B cell (primary cell): ENCODE measurements around the gene USP6NL. TPM values are rescaled to one million over a fixed set of nuclear protein-coding genes. Genes with fewer than 3 reads are reported as not detected.
A peak's percentile ranks its signal among the peaks of the same experiment; 100 is the strongest.

ENCODE experiments used
- ATAC-seq: fragments of 200-7000 bp; cut with Tn5 transposase; one replicate; pipeline ENCODE4 v1.10.0; 2021; ENCODE audit warnings: low read depth, mild to moderate bottlenecking, moderate number of reproducible peaks, moderate library complexity
- CTCF ChIA-PET: fragments of 350-600 bp; sonication (Branson Sonifier 250); formaldehyde crosslinking; loops from one replicate; lab custom pipeline; 2021; ENCODE audit warnings: antibody characterized with exemption, inconsistent platforms; lab: Charles Lee
- POLR2A ChIA-PET: fragments of 350-600 bp; sonication (Branson Sonifier 250); formaldehyde crosslinking; loops from one replicate; lab custom pipeline; 2021; ENCODE audit warnings: antibody characterized with exemption; lab: Charles Lee
- DNase-seq: peaks from one replicate; pipeline ENCODE4 v3.0.0; 2013
- H2AFZ ChIP-seq: 2 replicates; pipeline ENCODE4 v1.6.1; 2012; ENCODE audit warnings: mild to moderate bottlenecking, low read depth, low read length; ENCODE audit not compliant: insufficient read depth, poor library complexity, severe bottlenecking
- H3K27ac ChIP-seq, 2 donors: 1 replicate in 1 of 2; 2 replicates in 1 of 2; pipeline ENCODE4 v1.5.1; 2012 to 2013; ENCODE audit warnings: low read length in 2 of 2, mild to moderate bottlenecking in 2 of 2, moderate library complexity in 1 of 2
- H3K27me3 ChIP-seq, 4 experiments: fragments of 200-600 bp in 1 of 4; sonication (generic) in 1 of 4; replicated peaks in 1 of 4; 1 replicate in 2 of 4; 2 replicates in 2 of 4; pipeline versions ENCODE4 v1.6.1 to v1.7.0; 2013 to 2016; ENCODE audit warnings: low read length in 3 of 4, mild to moderate bottlenecking in 2 of 4, mixed read lengths in 1 of 4, moderate library complexity in 1 of 4; ENCODE audit not compliant: insufficient read depth in 4 of 4, control insufficient read depth in 3 of 4; ENCODE audit errors: control extremely low read depth in 1 of 4
- H3K36me3 ChIP-seq, 2 experiments: replicated peaks in 1 of 2; 1 replicate in 1 of 2; 2 replicates in 1 of 2; pipeline versions ENCODE4 v1.6.1 to v1.7.1; 2013; ENCODE audit warnings: low read length in 1 of 2; ENCODE audit not compliant: insufficient read depth in 2 of 2, control insufficient read depth in 1 of 2; ENCODE audit errors: control extremely low read depth in 1 of 2, extremely low read depth in 1 of 2
- H3K4me1 ChIP-seq, 2 donors: fragments of 200-600 bp in 1 of 2; sonication (generic) in 1 of 2; 1 replicate in 1 of 2; 2 replicates in 1 of 2; pipeline versions ENCODE4 v1.5.1 to v1.6.1; 2013 to 2017; ENCODE audit warnings: low read length in 2 of 2; ENCODE audit not compliant: control insufficient read depth in 2 of 2, insufficient read depth in 2 of 2
- H3K4me2 ChIP-seq: replicated peaks from 2 replicates; pipeline ENCODE3; 2012; ENCODE audit warnings: mild to moderate bottlenecking, low read depth, low read length; ENCODE audit not compliant: poor library complexity, severe bottlenecking
- H3K4me3 ChIP-seq, 5 experiments: fragments of 200-600 bp in 1 of 5; sonication (generic) in 1 of 5; 1 replicate in 3 of 5; 2 replicates in 2 of 5; pipeline versions ENCODE4 v1.5.1 to v1.7.0; 2011 to 2016; ENCODE audit warnings: low read length in 4 of 5, mild to moderate bottlenecking in 4 of 5, low read depth in 2 of 5, control low read depth in 1 of 5, moderate library complexity in 1 of 5; ENCODE audit not compliant: insufficient read depth in 1 of 5; ENCODE audit errors: control extremely low read depth in 1 of 5, extremely low read depth in 1 of 5
- H3K79me2 ChIP-seq: fragments of 200-600 bp; sonication (generic); one replicate; pipeline ENCODE4 v1.6.0; 2016; ENCODE audit warnings: low read length; ENCODE audit not compliant: control insufficient read depth, insufficient read depth
- H3K9ac ChIP-seq: fragments of 200-600 bp; sonication (generic); 2 replicates; pipeline ENCODE4 v1.6.1; 2017; ENCODE audit warnings: mild to moderate bottlenecking, low read length, moderate library complexity
- H3K9me3 ChIP-seq, 3 donors: one replicate each; pipeline versions ENCODE4 v1.6.1 to v1.7.1; 2013; ENCODE audit warnings: low read length in 2 of 3; ENCODE audit not compliant: control insufficient read depth in 2 of 3, insufficient read depth in 1 of 3; ENCODE audit errors: control extremely low read depth in 1 of 3
- H4K20me1 ChIP-seq: 2 replicates; pipeline ENCODE4 v1.6.0; 2012; ENCODE audit warnings: mild to moderate bottlenecking, low read length; ENCODE audit not compliant: insufficient read depth, control insufficient read depth, poor library complexity, severe bottlenecking
- H3K27ac Mint-ChIP-seq: one replicate; pipeline ENCODE4 v1.8.0; 2021; ENCODE audit warnings: mixed read lengths
- H3K27me3 Mint-ChIP-seq: one replicate; pipeline ENCODE4 v1.8.0; 2021; ENCODE audit warnings: mixed read lengths
- H3K4me1 Mint-ChIP-seq: one replicate; pipeline ENCODE4 v1.8.0; 2021; ENCODE audit warnings: mixed read lengths
- H3K4me3 Mint-ChIP-seq: one replicate; pipeline ENCODE4 v1.8.0; 2021; ENCODE audit warnings: mixed read lengths
- H3K9me3 Mint-ChIP-seq: one replicate; pipeline ENCODE4 v1.8.0; 2022; ENCODE audit warnings: mixed read lengths; ENCODE audit not compliant: insufficient read depth
- EZH2 ChIP-seq: IDR thresholded peaks from 2 replicates; pipeline ENCODE4 v1.6.1; 2012; ENCODE audit warnings: borderline replicate concordance, low read depth, mild to moderate bottlenecking, moderate library complexity, low read length; ENCODE audit not compliant: insufficient read depth, poor library complexity, severe bottlenecking
- WGBS: methylation state at CpG from one replicate; pipeline ENCODE4 v1.1.5; 2013; ENCODE audit warnings: missing lambda C conversion rate; ENCODE audit not compliant: insufficient coverage; 5-methylcytosine and 5-hydroxymethylcytosine counted together
- intact Hi-C: fragments of 100-400 bp; cut with micrococcal nuclease; formaldehyde crosslinking; loops from one replicate; pipeline ENCODE4 v1.10.0; 2022
- polyA plus RNA-seq: library from polyadenylated mRNA; depleted of rRNA; stranded (reverse); fragments of >200 nt; gene quantifications from 2 replicates; pipeline ENCODE4 v1.2.3, GENCODE V29; 2012
- total RNA-seq, 2 donors: library from RNA; stranded (reverse); fragments of 120-200 nt in 1 of 2; gene quantifications; 1 replicate in 1 of 2; 2 replicates in 1 of 2; pipeline versions ENCODE4 v1.2.3 to v1.2.4, GENCODE V29; 2013 to 2022
- TF ChIP-seq, protein P1 (sequence below): fragments of 200-600 bp; IDR thresholded peaks from one replicate; pipeline ENCODE4 v1.8.0; 2022; ENCODE audit warnings: antibody characterized with exemption, mild to moderate bottlenecking

USP6NL gene
- total and polyA plus RNA-seq, 2 donors (not counting 1 experiment from before 2014, with no cell fraction given), result 27.0 to 61.5 TPM

GRCh38 chr10:11493646-11494045 lies 117.8 kb downstream of the USP6NL start:
- H2AFZ ChIP-seq, result no peak overlapping the region
- H3K27me3 Mint-ChIP-seq, result no peaks in the 10 kb centered on the region
- no peak overlapping the region for H3K27ac Mint-ChIP-seq
- peaks cover 9% of the 10 kb centered on the region for H3K79me2 ChIP-seq
- H3K27me3 ChIP-seq, result no peaks in the 10 kb centered on the region
- no peak overlapping the region for H3K27ac ChIP-seq
- DNase-seq (no peak), ATAC-seq (no peak)
- H4K20me1 ChIP-seq, result peaks cover 15% of the 10 kb centered on the region
- ChIA-PET CTCF (interaction anchor here (1.7 kb wide), 1 partner anchor 264 kb away, joined by 3 read pairs; no protein-coding TSS in a partner anchor), POLR2A (no interaction called here)
- H3K4me3 Mint-ChIP-seq, result no peak overlapping the region
- no peak overlapping the region for H3K9ac ChIP-seq
- intact Hi-C loops, result no loop called here
- H3K4me3 ChIP-seq, result no peak overlapping the region
- no peaks in the 10 kb centered on the region for H3K9me3 Mint-ChIP-seq
- WGBS, result 98% methylated on average over 6 of the region's 6 CpGs
- no peaks in the 10 kb centered on the region for H3K4me1 Mint-ChIP-seq
- no peak for TF ChIP-seq EZH2
- TF ChIP-seq, protein P1, sequence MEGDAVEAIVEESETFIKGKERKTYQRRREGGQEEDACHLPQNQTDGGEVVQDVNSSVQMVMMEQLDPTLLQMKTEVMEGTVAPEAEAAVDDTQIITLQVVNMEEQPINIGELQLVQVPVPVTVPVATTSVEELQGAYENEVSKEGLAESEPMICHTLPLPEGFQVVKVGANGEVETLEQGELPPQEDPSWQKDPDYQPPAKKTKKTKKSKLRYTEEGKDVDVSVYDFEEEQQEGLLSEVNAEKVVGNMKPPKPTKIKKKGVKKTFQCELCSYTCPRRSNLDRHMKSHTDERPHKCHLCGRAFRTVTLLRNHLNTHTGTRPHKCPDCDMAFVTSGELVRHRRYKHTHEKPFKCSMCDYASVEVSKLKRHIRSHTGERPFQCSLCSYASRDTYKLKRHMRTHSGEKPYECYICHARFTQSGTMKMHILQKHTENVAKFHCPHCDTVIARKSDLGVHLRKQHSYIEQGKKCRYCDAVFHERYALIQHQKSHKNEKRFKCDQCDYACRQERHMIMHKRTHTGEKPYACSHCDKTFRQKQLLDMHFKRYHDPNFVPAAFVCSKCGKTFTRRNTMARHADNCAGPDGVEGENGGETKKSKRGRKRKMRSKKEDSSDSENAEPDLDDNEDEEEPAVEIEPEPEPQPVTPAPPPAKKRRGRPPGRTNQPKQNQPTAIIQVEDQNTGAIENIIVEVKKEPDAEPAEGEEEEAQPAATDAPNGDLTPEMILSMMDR, result no peak
- H3K36me3 ChIP-seq, result peaks cover 14 to 77% of the 10 kb centered on the region in 2 experiments
- no peaks in the 10 kb centered on the region for H3K9me3 ChIP-seq
- H3K4me1 ChIP-seq, result no peaks in the 10 kb centered on the region
- H3K4me2 ChIP-seq, result no peak overlapping the region

GRCh38 chr10:11491087-11491486 lies 120.4 kb downstream of the USP6NL start:
- no peak for TF ChIP-seq EZH2
- TF ChIP-seq, protein P1, result no peak
- H4K20me1 ChIP-seq, result peaks cover 12% of the 10 kb centered on the region
- peaks cover 5% of the 10 kb centered on the region for H3K79me2 ChIP-seq
- H3K9ac ChIP-seq, result no peak overlapping the region
- H3K4me2 ChIP-seq, result no peak overlapping the region
- peaks cover 13 to 74% of the 10 kb centered on the region in 2 experiments for H3K36me3 ChIP-seq
- 92% methylated on average over 2 of the region's 2 CpGs for WGBS
- CTCF ChIA-PET, result interaction anchor here (1.0 kb wide), 1 partner anchor 267 kb away, joined by 3 read pairs; no protein-coding TSS in a partner anchor
- DNase-seq (no peak), ATAC-seq (no peak)
- no peaks in the 10 kb centered on the region for H3K9me3 ChIP-seq
- POLR2A ChIA-PET, result no interaction called here
- H3K4me1 ChIP-seq, result no peaks in the 10 kb centered on the region
- H3K27ac ChIP-seq, result peak overlapping the region in 1 of 2 donors; percentile 7
- no peak overlapping the region for H3K4me3 ChIP-seq
- peaks cover 4% of the 10 kb centered on the region for H3K4me1 Mint-ChIP-seq
- H3K27me3 Mint-ChIP-seq, result no peaks in the 10 kb centered on the region
- H3K27ac Mint-ChIP-seq, result peak overlapping the region; percentile 67
- H3K9me3 Mint-ChIP-seq, result no peaks in the 10 kb centered on the region
- H3K4me3 Mint-ChIP-seq, result no peak overlapping the region
- no peaks in the 10 kb centered on the region for H3K27me3 ChIP-seq
- H2AFZ ChIP-seq, result no peak overlapping the region
- intact Hi-C loops, result no loop called here
